ENCODE measurements around the gene MALT1.

Gene MALT1

GRCh38 chr18:58630071-58630470 is 41.2 kb upstream of the MALT1 start:
- no peak overlapping the region for H3K27ac ChIP-seq (ENCODE audit: low read depth, low read length)
- H3K9ac ChIP-seq (ENCODE audit: low read length), result no peak overlapping the region
- H3K9me3 ChIP-seq (ENCODE audit: insufficient read depth, low read length), result no peaks in the 10 kb centered on the region
- H3K9me2 ChIP-seq (replicated peaks; ENCODE audit: insufficient read depth, low read length), result no peaks in the 10 kb centered on the region
- no peaks in the 10 kb centered on the region for H3K27me3 ChIP-seq (ENCODE audit: low read length)
- no peak overlapping the region for H3K4me2 ChIP-seq (ENCODE audit: low read depth, low read length, poor library complexity, severe bottlenecking)
- no peak overlapping the region for H3K4me3 ChIP-seq (ENCODE audit: insufficient read depth, low read length, poor library complexity, severe bottlenecking)
- no peaks in the 10 kb centered on the region for H3F3A ChIP-seq (ENCODE audit: insufficient read depth)
- TF ChIP-seq EZH2phosphoT487 (conservative IDR thresholded peaks at IDR 0.05; ENCODE audit: low read length) (no peak), CTCF (IDR thresholded peaks at IDR 0.05; ENCODE audit: insufficient read depth, low read length, poor library complexity, severe bottlenecking) (no peak)
- H3K36me3 ChIP-seq (ENCODE audit: low read length), result no peaks in the 10 kb centered on the region
- no peak overlapping the region for H2AFZ ChIP-seq (ENCODE audit: low read depth, low read length, severe bottlenecking)
- H3K79me2 ChIP-seq (ENCODE audit: insufficient read depth, low read length), result no peaks in the 10 kb centered on the region
- H4K20me1 ChIP-seq (ENCODE audit: low read depth, low read length), result no peaks in the 10 kb centered on the region

GRCh38 chr18:58631301-58631700 is 40.0 kb upstream of the MALT1 start:
- no peak overlapping the region for H3K27ac ChIP-seq (ENCODE audit: low read depth, low read length)
- H3K36me3 ChIP-seq (ENCODE audit: low read length), result no peaks in the 10 kb centered on the region
- H3K9me2 ChIP-seq (replicated peaks; ENCODE audit: insufficient read depth, low read length), result no peaks in the 10 kb centered on the region
- H3K79me2 ChIP-seq (ENCODE audit: insufficient read depth, low read length), result no peaks in the 10 kb centered on the region
- H3F3A ChIP-seq (ENCODE audit: insufficient read depth), result no peaks in the 10 kb centered on the region
- no peaks in the 10 kb centered on the region for H3K27me3 ChIP-seq (ENCODE audit: low read length)
- H3K4me3 ChIP-seq (ENCODE audit: insufficient read depth, low read length, poor library complexity, severe bottlenecking), result no peak overlapping the region
- H2AFZ ChIP-seq (ENCODE audit: low read depth, low read length, severe bottlenecking), result no peak overlapping the region
- no peak overlapping the region for H3K4me2 ChIP-seq (ENCODE audit: low read depth, low read length, poor library complexity, severe bottlenecking)
- no peaks in the 10 kb centered on the region for H4K20me1 ChIP-seq (ENCODE audit: low read depth, low read length)
- H3K9me3 ChIP-seq (ENCODE audit: insufficient read depth, low read length), result no peaks in the 10 kb centered on the region
- no peak for TF ChIP-seq CTCF (IDR thresholded peaks at IDR 0.05; ENCODE audit: insufficient read depth, low read length, poor library complexity, severe bottlenecking)
- no peak for TF ChIP-seq EZH2phosphoT487 (conservative IDR thresholded peaks at IDR 0.05; ENCODE audit: low read length)
- no peak overlapping the region for H3K9ac ChIP-seq (ENCODE audit: low read length)

GRCh38 chr18:58632552-58632951 is 38.7 kb upstream of the MALT1 start:
- Histone ChIP-seq H3K9me3 (ENCODE audit: insufficient read depth, low read length) (no peaks in the 10 kb centered on the region), H3K27me3 (ENCODE audit: low read length) (no peaks in the 10 kb centered on the region), H3K4me3 (ENCODE audit: insufficient read depth, low read length, poor library complexity, severe bottlenecking) (no peak overlapping the region), H3K36me3 (ENCODE audit: low read length) (no peaks in the 10 kb centered on the region), H3K9ac (ENCODE audit: low read length) (no peak overlapping the region), H4K20me1 (ENCODE audit: low read depth, low read length) (no peaks in the 10 kb centered on the region), H3K4me2 (ENCODE audit: low read depth, low read length, poor library complexity, severe bottlenecking) (no peak overlapping the region), H3K9me2 (replicated peaks; ENCODE audit: insufficient read depth, low read length) (no peaks in the 10 kb centered on the region), H3K79me2 (ENCODE audit: insufficient read depth, low read length) (no peaks in the 10 kb centered on the region), H2AFZ (ENCODE audit: low read depth, low read length, severe bottlenecking) (no peak overlapping the region), H3K27ac (ENCODE audit: low read depth, low read length) (no peak overlapping the region), H3F3A (ENCODE audit: insufficient read depth) (no peaks in the 10 kb centered on the region)
- TF ChIP-seq CTCF (IDR thresholded peaks at IDR 0.05; ENCODE audit: insufficient read depth, low read length, poor library complexity, severe bottlenecking) (no peak), EZH2phosphoT487 (conservative IDR thresholded peaks at IDR 0.05; ENCODE audit: low read length) (no peak)

Data from SU-DHL-6 (cell line).